Measurements from ENCODE around the gene AFTPH.

The AFTPH gene

GRCh38 chr2:64634345-64635267 is 110.5 kb downstream of the AFTPH start:
- peak; percentile 57 for DNase-seq

- peak; percentile 50 for DNase-seq
Observed at GRCh38 chr2:64635976-64636911, 112.1 kb downstream of the AFTPH start.

GRCh38 chr2:64637000-64637635 is 113.0 kb downstream of the AFTPH start:
- no peak for DNase-seq

- no peak for DNase-seq
Observed at GRCh38 chr2:64637931-64638330, 113.8 kb downstream of the AFTPH start.

GRCh38 chr2:64638502-64639120 is 114.5 kb downstream of the AFTPH start:
- DNase-seq, result no peak

GRCh38 chr2:64639691-64640090 is 115.6 kb downstream of the AFTPH start:
- DNase-seq, result no peak

GRCh38 chr2:64640153-64641044 is 116.3 kb downstream of the AFTPH start:
- no peak for DNase-seq

GRCh38 chr2:64641599-64641998 is 117.5 kb downstream of the AFTPH start:
- DNase-seq, result no peak
